ENCODE results near the gene LONP2. TPM values are rescaled to one million over a fixed set of nuclear protein-coding genes. Genes with fewer than 3 reads are reported as not detected.

The LONP2 gene
- total RNA-seq, 1 donor from 2014 or later = 69.5 TPM

GRCh38 chr16:48225456-48225855 is 18.6 kb upstream of the LONP2 start:
- Mint-ChIP-seq H3K4me1 (ENCODE audit: unreplicated experiment) (no peaks in the 10 kb centered on the region), H3K9me3 (ENCODE audit: unreplicated experiment) (no peaks in the 10 kb centered on the region), H3K4me3 (ENCODE audit: unreplicated experiment) (no peak overlapping the region), H3K27ac (ENCODE audit: unreplicated experiment) (no peak overlapping the region), H3K27me3 (ENCODE audit: unreplicated experiment) (peaks cover 10% of the 10 kb centered on the region), H3K36me3 (ENCODE audit: unreplicated experiment) (no peaks in the 10 kb centered on the region)
- TF ChIP-seq CTCF (IDR thresholded peaks at IDR 0.05) = no peak
- no peak for DNase-seq (ENCODE audit: extremely low spot score, unreplicated experiment)

- Mint-ChIP-seq H3K4me3 (ENCODE audit: unreplicated experiment) (no peak overlapping the region), H3K27me3 (ENCODE audit: unreplicated experiment) (peaks cover 15% of the 10 kb centered on the region), H3K27ac (ENCODE audit: unreplicated experiment) (no peak overlapping the region), H3K4me1 (ENCODE audit: unreplicated experiment) (peaks cover 6% of the 10 kb centered on the region), H3K9me3 (ENCODE audit: unreplicated experiment) (no peaks in the 10 kb centered on the region), H3K36me3 (ENCODE audit: unreplicated experiment) (no peaks in the 10 kb centered on the region)
- TF ChIP-seq CTCF (IDR thresholded peaks at IDR 0.05) = peak; percentile 63
- no peak for DNase-seq (ENCODE audit: extremely low spot score, unreplicated experiment)
These were observed 12.2 kb upstream of the LONP2 start for GRCh38 chr16:48231727-48232492.

DNA sequence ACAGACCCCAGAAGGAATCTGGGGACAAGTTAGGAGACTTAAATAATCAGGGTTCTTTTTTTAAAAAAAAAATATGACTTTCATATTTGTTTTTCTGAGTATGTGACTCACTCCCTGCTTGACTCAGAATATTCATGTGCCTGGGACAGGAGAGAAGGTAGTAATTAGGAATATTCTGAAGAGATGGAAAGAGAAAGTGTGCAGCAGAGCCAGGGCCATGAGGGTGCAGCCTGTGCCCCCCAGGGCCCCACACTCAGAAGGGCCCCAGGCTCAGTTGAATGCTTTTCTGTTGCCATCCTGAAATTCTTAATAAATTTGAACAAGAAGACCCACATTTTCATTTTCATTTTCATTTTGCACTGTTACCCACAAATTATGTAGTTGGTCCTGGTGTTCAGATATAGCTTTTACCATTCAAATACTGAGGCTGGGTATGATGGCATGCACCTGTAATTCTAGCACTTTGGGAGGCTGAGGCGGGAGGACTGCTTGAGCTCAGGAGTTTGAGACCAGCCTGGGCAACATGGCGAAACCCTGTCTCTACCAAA is 11.5 kb upstream of the LONP2 start:
- Mint-ChIP-seq H3K9me3 (ENCODE audit: unreplicated experiment) (no peaks in the 10 kb centered on the region), H3K4me1 (ENCODE audit: unreplicated experiment) (peaks cover 6% of the 10 kb centered on the region), H3K36me3 (ENCODE audit: unreplicated experiment) (no peaks in the 10 kb centered on the region), H3K4me3 (ENCODE audit: unreplicated experiment) (no peak overlapping the region), H3K27me3 (ENCODE audit: unreplicated experiment) (peaks cover 15% of the 10 kb centered on the region), H3K27ac (ENCODE audit: unreplicated experiment) (no peak overlapping the region)
- no peak for TF ChIP-seq CTCF (IDR thresholded peaks at IDR 0.05)
- DNase-seq (ENCODE audit: extremely low spot score, unreplicated experiment) = no peak

- Mint-ChIP-seq H3K4me3 (ENCODE audit: unreplicated experiment) (no peak overlapping the region), H3K36me3 (ENCODE audit: unreplicated experiment) (no peaks in the 10 kb centered on the region), H3K4me1 (ENCODE audit: unreplicated experiment) (peaks cover 6% of the 10 kb centered on the region), H3K27ac (ENCODE audit: unreplicated experiment) (no peak overlapping the region), H3K9me3 (ENCODE audit: unreplicated experiment) (no peaks in the 10 kb centered on the region), H3K27me3 (ENCODE audit: unreplicated experiment) (peaks cover 17% of the 10 kb centered on the region)
- TF ChIP-seq CTCF (IDR thresholded peaks at IDR 0.05) = no peak
- no peak for DNase-seq (ENCODE audit: extremely low spot score, unreplicated experiment)
These were observed 9.5 kb upstream of the LONP2 start for GRCh38 chr16:48234630-48235029.

DNA sequence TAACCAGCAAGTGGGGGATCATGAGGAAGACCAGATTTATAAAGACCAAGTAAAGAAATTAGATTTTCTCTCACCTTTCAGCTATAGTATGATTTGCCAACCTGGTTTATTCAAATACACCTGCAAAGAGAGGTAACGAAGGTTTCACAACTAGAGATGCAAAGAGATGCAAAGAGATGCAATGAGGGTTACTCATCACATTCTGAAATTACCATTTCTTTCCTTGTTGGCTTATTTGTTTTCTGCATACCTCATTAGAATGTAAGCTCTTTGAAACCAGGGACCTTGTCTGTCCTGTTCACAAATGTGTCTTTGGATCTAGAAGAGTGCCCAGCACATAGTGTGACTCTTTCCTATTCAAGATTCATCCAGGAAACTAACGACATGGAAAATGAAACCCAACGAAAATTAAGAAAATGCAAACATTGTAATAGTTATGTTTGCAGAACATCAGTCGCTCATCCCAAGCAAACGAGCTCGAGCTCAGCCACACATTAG is 9.0 kb upstream of the LONP2 start:
- no peak for DNase-seq (ENCODE audit: extremely low spot score, unreplicated experiment)
- Mint-ChIP-seq H3K4me3 (ENCODE audit: unreplicated experiment) (no peak overlapping the region), H3K9me3 (ENCODE audit: unreplicated experiment) (peaks cover 1% of the 10 kb centered on the region), H3K27ac (ENCODE audit: unreplicated experiment) (no peak overlapping the region), H3K4me1 (ENCODE audit: unreplicated experiment) (peaks cover 6% of the 10 kb centered on the region), H3K27me3 (ENCODE audit: unreplicated experiment) (peaks cover 12% of the 10 kb centered on the region), H3K36me3 (ENCODE audit: unreplicated experiment) (no peaks in the 10 kb centered on the region)
- TF ChIP-seq CTCF (IDR thresholded peaks at IDR 0.05) = no peak
